GM23338 (cell line): ENCODE measurements around the gene MARK3.

Experiments
- POLR2AphosphoS5 ChIP-seq: IDR thresholded peaks from 2 replicates; pipeline ENCODE4 v1.6.1; 2016; ENCODE audit warnings: antibody characterized with exemption, low read depth
- TF ChIP-seq, protein P1 (sequence below), 2 experiments: fragments of 200-600 bp in 1 of 2; sonication (generic) in 1 of 2; conservative IDR thresholded peaks; 2 replicates each; pipeline versions ENCODE4 v1.5.1 to v1.6.1; 2016 to 2017; ENCODE audit warnings: antibody characterized with exemption in 2 of 2, low read depth in 2 of 2, mild to moderate bottlenecking in 2 of 2, moderate library complexity in 1 of 2

GRCh38 chr14:103552846-103553210 is 167.6 kb downstream of the MARK3 start:
- TF ChIP-seq, protein P1, sequence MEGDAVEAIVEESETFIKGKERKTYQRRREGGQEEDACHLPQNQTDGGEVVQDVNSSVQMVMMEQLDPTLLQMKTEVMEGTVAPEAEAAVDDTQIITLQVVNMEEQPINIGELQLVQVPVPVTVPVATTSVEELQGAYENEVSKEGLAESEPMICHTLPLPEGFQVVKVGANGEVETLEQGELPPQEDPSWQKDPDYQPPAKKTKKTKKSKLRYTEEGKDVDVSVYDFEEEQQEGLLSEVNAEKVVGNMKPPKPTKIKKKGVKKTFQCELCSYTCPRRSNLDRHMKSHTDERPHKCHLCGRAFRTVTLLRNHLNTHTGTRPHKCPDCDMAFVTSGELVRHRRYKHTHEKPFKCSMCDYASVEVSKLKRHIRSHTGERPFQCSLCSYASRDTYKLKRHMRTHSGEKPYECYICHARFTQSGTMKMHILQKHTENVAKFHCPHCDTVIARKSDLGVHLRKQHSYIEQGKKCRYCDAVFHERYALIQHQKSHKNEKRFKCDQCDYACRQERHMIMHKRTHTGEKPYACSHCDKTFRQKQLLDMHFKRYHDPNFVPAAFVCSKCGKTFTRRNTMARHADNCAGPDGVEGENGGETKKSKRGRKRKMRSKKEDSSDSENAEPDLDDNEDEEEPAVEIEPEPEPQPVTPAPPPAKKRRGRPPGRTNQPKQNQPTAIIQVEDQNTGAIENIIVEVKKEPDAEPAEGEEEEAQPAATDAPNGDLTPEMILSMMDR (conservative IDR thresholded peaks at IDR 0.05; ENCODE audit: low read depth in 2 of 2), result no peak
- TF ChIP-seq POLR2AphosphoS5, result no peak
